Ascending aorta (tissue), 2 donors: Measurements from ENCODE around the gene MCF2L. TPM values are rescaled to one million over a fixed set of nuclear protein-coding genes. Genes with fewer than 3 reads are reported as not detected.

Experiments
- DNase-seq, 2 donors: peaks; one replicate each; pipeline ENCODE4 v3.0.0-alpha.2; 2019; ENCODE audit warnings: low spot score in 2 of 2
- H3K27ac ChIP-seq, 2 donors: fragments of 200-600 bp; sonication (generic); one replicate each; pipeline ENCODE4 v1.5.1; 2016 to 2017; ENCODE audit warnings: mild to moderate bottlenecking in 1 of 2
- H3K27me3 ChIP-seq: fragments of 200-600 bp; sonication (generic); one replicate; pipeline ENCODE4 v1.5.1; 2017
- H3K36me3 ChIP-seq, 2 donors: fragments of 200-600 bp; sonication (generic); one replicate each; pipeline ENCODE4 v1.5.1; 2016
- H3K4me1 ChIP-seq, 2 donors: fragments of 200-600 bp; sonication (generic); one replicate each; pipeline ENCODE4 v1.5.1; 2016 to 2017; ENCODE audit warnings: mild to moderate bottlenecking in 1 of 2
- H3K4me3 ChIP-seq, 2 donors: fragments of 200-600 bp; sonication (generic); one replicate each; pipeline ENCODE4 v1.5.1; 2016 to 2017; ENCODE audit warnings: mild to moderate bottlenecking in 1 of 2
- H3K9me3 ChIP-seq, 2 donors: fragments of 200-600 bp; sonication (generic); one replicate each; pipeline ENCODE4 v1.5.1; 2016
- intact Hi-C: fragments of 100-400 bp; cut with DNase I; formaldehyde crosslinking; loops from one replicate; pipeline ENCODE4 v1.15.1; 2023
- total RNA-seq: library from RNA; depleted of rRNA; stranded (reverse); fragments of >200 nt; gene quantifications from one replicate; pipeline ENCODE4 v1.1.0, GENCODE V29; 2016
- TF ChIP-seq, protein P1 (sequence below), 3 experiments: fragments of 200-600 bp in 2 of 3; fragments of 450-650 bp in 1 of 3; sonication (generic) in 2 of 3; IDR thresholded peaks; one replicate each; pipeline ENCODE4 v1.5.1; 2016 to 2019; ENCODE audit warnings: antibody characterized with exemption in 3 of 3, mild to moderate bottlenecking in 1 of 3, moderate library complexity in 1 of 3

MCF2L gene
- total RNA-seq, 1 donor from 2014 or later = 112 TPM

DNA sequence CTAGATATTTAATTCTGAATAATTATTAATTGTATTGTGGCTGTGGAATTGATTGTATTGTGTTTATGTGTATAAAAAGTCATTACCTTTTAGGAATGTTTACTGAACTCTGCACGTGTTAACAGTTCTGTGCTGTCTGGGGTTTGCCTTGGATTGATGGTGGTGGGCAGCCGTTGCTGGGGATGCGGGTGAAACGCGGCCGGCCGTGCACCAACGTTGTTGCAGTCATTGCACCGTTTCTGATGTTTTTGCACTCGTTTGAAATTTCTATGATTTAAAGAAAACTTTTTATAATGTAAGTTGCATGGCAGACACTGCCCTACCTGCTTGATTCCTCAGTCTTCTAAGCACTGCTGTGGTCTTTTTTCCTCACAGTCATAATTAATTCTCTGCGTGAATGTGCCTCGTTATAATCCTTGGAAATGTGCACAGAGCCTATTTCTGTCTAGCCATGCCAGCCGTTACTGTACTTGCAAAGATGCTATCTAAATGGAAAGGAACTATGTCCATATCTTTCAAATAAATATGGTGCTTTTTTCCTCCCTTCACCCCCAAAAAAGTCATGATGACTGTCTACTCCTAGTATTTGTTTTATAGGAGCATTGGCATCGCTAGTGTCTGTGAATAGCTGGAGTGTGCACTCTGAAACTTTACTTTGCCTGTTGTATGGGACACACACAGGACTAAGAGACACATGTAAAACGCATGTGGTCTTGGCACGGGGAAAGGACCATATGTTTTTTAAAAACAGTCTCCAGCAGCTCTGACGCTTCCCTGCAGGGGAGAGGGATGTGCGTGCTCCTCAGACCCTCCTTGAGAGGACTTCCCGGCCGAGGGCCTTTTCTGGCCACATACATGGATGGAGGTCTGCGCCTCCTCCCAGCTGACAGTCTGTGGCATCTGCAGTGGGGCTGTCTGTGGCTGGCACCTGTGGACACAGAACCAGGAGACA is 40.7 kb upstream of the MCF2L start:
- TF ChIP-seq, protein P1, sequence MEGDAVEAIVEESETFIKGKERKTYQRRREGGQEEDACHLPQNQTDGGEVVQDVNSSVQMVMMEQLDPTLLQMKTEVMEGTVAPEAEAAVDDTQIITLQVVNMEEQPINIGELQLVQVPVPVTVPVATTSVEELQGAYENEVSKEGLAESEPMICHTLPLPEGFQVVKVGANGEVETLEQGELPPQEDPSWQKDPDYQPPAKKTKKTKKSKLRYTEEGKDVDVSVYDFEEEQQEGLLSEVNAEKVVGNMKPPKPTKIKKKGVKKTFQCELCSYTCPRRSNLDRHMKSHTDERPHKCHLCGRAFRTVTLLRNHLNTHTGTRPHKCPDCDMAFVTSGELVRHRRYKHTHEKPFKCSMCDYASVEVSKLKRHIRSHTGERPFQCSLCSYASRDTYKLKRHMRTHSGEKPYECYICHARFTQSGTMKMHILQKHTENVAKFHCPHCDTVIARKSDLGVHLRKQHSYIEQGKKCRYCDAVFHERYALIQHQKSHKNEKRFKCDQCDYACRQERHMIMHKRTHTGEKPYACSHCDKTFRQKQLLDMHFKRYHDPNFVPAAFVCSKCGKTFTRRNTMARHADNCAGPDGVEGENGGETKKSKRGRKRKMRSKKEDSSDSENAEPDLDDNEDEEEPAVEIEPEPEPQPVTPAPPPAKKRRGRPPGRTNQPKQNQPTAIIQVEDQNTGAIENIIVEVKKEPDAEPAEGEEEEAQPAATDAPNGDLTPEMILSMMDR (IDR thresholded peaks at IDR 0.05) = no peak
- intact Hi-C loops = no loop called here
- H3K4me1 ChIP-seq = no peaks in the 10 kb centered on the region
- no peaks in the 10 kb centered on the region for H3K27me3 ChIP-seq
- no peak overlapping the region for H3K27ac ChIP-seq
- no peak overlapping the region for H3K4me3 ChIP-seq
- DNase-seq = no peak
- H3K9me3 ChIP-seq = no peaks in the 10 kb centered on the region
- H3K36me3 ChIP-seq = no peaks in the 10 kb centered on the region

GRCh38 chr13:112928972-112929782 is 39.8 kb upstream of the MCF2L start:
- no peaks in the 10 kb centered on the region for H3K9me3 ChIP-seq
- H3K4me3 ChIP-seq = no peak overlapping the region
- no peak overlapping the region for H3K27ac ChIP-seq
- no peaks in the 10 kb centered on the region for H3K36me3 ChIP-seq
- no peaks in the 10 kb centered on the region for H3K27me3 ChIP-seq
- H3K4me1 ChIP-seq = no peaks in the 10 kb centered on the region
- TF ChIP-seq, protein P1 (IDR thresholded peaks at IDR 0.05) = no peak
- no peak for DNase-seq
- intact Hi-C loops = no loop called here

DNA sequence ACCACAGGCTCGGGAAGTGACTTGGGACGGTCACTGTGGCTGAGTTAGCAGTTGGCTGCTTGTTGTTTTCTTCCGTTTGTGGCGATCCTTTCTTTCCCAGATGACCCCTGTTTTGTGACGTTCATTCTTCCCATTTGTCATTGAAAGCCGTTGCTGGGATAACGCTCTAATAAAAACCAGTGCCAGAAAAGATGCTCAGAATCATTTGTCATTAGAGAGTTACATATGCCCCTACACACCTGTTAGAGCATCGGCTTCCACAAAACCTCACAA is 39.3 kb upstream of the MCF2L start:
- Histone ChIP-seq H3K27me3 (no peaks in the 10 kb centered on the region), H3K27ac (no peak overlapping the region), H3K36me3 (no peaks in the 10 kb centered on the region), H3K4me3 (no peak overlapping the region), H3K4me1 (no peaks in the 10 kb centered on the region), H3K9me3 (no peaks in the 10 kb centered on the region)
- TF ChIP-seq, protein P1 (IDR thresholded peaks at IDR 0.05) = no peak
- no peak for DNase-seq
- intact Hi-C loops = no loop called here

DNA sequence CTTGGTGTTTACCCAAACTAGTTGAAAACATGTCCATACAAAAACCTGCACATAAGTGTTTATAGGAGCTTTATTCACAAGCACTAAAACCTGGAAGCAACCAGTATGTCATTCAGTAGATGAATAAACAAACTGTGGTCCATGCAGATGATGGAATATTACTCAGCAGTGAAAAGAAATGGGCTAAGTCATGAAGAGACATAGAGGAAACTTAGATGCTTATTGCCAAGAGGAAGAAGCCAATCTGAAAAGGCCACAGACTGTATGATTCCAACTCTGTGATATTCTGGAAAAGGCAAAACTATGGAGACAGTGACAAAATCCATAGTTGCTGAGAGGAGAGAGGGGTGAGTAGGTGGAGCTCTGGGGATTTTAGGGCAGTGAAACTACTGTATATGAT is 38.8 kb upstream of the MCF2L start:
- no peaks in the 10 kb centered on the region for H3K36me3 ChIP-seq
- no peak overlapping the region for H3K4me3 ChIP-seq
- H3K4me1 ChIP-seq = no peaks in the 10 kb centered on the region
- no peaks in the 10 kb centered on the region for H3K27me3 ChIP-seq
- TF ChIP-seq, protein P1 (IDR thresholded peaks at IDR 0.05) = no peak
- no peaks in the 10 kb centered on the region for H3K9me3 ChIP-seq
- no peak overlapping the region for H3K27ac ChIP-seq
- intact Hi-C loops = no loop called here
- DNase-seq = no peak

- Histone ChIP-seq H3K9me3 (no peaks in the 10 kb centered on the region), H3K4me1 (no peaks in the 10 kb centered on the region), H3K36me3 (no peaks in the 10 kb centered on the region), H3K27ac (no peak overlapping the region), H3K4me3 (no peak overlapping the region), H3K27me3 (no peaks in the 10 kb centered on the region)
- TF ChIP-seq, protein P1 (IDR thresholded peaks at IDR 0.05) = peak in 1 of 3 experiments; percentile 6
- DNase-seq = no peak
- intact Hi-C loops = no loop called here
Measured at GRCh38 chr13:112931028-112931934, 37.7 kb upstream of the MCF2L start.
